NCI-H1436 treated with DMSO at 0.1 percent for 48 hours (cell line): ENCODE data around the gene DNAJB8.

Source experiments
- DNase-seq: peaks from one replicate; lab custom pipeline; 2025; lab: John Stamatoyannopoulos, UW

DNAJB8 gene

DNA sequence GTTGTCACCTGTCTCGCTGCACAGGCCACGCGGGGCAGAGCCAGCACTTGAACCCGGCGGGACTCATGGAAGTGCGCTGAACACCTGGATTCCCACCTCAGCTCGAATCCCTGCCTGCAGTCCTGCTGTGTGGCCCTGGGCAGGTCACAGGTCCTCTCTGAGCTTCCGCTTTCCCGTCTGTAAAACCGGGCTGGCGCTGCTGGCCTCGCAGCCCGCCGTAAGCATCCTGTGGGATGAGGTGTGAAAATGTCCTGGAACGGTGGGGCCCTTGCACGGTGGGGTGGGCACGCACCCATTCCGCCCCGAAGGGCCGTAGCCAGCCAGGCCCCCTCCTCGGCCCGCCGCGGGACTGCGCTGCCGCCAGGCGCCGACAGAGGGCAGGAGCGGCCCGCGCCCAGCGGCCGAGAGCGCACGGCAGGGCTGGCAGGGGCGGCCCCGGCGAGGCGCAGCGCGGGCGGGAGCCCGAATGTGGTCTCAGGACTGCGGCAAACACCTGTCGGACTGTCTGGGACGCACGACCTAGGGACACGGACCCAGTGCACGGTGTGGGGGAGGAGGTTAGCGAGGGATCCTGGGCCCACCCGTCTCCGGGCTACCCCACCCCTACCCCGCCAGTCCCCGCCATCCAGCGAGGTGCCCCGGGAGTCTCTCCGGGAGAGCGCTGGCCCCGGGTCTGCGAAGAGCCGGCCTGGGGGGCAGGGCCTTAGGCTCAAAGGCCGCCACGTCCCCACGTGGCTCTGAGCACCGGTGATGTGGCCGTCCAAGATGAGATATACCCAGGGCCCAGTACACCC, 40.4 kb downstream of the DNAJB8 start:
- DNase-seq = no peak

DNA sequence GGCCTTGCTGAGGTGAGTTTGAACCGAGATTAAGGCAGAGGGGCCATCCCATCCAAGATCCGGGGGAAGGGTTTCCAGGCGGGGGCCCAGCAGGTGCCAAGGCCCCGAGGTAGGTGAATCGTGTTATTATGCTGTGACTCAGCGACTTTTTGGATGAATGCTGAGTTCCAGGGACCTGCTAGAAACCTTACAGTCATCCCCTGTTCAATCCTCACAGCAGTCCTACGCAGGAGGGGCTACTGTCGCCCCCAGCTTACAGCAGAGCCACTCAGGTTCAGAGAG, 40.9 kb downstream of the DNAJB8 start:
- DNase-seq = no peak

DNA sequence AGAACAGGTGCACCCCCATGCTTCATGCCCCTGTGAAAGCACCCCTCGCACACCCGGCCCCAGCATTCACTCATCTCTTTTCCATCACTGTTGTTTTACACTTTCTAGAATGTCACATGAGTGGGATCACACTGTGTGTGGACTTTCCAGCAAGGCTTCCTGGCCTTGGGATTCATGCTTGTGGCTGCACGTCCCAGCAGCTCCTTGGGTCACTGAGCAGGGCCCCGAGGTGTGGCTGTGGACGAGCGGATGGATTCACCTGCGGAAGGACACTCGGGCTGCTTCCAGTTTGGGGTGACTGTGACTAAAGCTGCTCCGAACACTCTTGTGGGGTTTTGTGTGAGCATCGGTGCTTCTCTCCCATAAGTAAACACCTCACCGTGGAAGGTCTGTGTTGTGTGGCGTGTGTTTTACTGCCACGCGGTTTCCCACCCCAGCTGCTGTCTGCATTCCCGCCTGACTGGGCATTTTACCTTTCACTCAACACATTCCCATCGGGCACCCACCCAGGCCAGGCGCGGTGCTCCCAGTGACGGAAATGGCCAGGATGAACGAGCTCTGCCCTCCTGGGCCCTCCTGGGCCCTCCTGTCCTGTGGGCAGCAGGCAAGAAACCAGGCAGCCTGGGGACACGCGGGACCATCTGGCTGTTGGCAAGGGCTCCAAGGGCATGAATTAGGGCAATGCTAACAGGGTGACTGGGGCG, 41.4 kb downstream of the DNAJB8 start:
- no peak for DNase-seq

DNA sequence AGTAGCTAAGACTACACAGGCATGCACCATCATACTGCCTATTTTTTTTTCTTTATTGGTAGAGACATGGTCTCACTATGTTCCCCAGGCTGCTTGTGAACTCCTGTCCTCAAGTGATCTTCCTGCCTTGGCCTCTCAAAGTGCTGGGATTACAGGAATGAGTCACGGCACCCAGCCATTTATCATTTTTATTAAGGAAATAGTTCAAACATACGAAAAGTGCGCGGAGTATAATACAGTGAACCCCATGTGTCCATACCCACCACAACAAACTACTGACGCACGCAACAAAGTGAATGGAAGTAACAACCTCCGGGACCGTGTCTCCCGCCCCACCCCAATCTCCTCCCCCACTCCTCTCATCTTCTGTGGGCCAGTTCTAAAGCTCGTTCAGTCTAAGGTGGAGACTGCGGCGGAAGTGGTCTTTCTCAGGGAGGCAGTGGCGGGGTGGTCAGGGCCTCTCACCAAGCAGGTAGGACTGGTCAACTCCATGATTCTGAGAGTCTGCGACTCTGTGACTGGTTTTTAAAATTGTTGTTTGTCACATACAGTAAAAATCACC, 42.1 kb downstream of the DNAJB8 start:
- no peak for DNase-seq

DNA sequence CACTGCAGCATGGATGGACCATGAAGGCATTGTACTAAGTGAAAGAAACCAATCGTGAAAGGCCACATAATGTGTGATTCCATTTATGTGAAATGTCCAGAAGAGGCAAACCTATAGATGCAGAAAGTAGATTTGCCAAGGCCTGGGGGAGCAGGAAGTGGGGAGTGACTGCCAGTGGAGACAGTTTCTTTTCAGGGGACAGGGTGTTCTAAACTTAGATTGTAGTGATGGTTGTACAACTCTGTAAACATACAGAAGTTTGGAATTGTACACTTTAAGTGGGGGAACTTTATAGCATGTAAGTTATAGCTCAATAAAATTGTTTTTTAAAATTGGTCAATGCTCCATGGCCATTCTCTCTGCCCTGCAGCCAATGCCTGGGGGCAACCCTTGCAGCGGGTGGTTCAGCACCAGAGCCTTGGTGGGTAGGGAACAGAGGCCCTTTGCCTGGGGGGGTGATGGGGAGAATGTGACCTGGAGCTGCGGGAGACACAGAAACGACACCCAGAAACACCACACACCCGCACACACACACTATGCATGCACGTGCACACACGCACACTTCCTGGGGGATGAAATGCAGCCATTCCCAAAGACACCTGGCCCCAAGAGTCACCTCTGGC, 43.1 kb downstream of the DNAJB8 start:
- DNase-seq = no peak

DNA sequence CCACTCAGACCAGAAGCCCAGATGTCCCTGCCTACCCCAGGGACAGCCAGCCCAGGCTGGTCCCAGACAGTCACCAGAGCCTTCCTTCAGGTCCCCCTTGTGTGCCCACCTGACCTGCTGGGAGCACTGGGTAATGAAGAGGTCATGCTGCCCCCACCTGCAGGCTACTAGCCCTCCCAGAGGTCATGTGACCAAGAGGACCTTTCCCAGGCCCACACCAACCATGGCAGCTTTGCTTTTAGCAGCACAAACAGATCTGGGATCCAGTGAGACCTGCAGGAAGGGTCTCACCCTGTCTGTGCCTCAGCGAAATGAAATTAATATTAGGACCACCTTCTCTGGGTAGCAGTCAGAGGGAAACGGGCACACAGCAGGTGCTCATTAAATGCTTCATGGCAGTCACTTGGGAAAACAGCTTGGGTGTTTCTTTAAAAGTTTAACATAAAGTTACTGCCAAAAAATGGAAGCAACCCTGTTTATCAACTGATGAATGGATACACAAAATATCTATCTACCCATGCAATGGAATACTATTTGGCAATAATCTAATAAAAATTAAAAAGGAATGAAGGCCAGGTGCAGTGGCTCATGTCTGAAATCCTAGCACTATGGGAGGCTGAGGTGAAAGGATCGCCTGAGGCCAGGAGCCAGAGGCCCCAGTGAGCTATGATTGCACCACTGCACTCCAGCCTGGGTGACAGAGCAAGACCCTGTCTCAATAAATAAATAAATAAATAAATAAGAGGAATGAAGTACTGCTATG, 43.7 kb downstream of the DNAJB8 start:
- no peak for DNase-seq

DNA sequence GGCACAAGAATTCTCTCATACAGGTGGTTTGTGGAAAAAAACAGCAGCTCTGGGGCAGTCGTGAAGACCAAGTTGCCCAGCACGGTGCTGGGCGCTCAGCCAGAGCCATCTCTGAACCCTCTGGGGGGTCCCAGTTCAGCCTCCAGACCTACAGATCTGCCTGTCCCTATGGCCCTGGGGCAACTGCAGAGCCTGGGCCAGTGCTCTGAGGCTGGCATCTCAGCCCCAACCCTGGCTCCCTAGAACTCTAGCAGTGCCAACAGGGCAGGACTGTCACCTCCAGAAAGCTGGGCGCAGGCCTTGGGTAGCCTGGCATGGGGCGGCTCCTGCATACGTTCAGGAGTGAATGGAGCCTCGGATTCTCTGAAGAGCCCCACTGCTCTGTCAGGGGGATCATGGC, 44.7 kb downstream of the DNAJB8 start:
- DNase-seq = no peak

DNA sequence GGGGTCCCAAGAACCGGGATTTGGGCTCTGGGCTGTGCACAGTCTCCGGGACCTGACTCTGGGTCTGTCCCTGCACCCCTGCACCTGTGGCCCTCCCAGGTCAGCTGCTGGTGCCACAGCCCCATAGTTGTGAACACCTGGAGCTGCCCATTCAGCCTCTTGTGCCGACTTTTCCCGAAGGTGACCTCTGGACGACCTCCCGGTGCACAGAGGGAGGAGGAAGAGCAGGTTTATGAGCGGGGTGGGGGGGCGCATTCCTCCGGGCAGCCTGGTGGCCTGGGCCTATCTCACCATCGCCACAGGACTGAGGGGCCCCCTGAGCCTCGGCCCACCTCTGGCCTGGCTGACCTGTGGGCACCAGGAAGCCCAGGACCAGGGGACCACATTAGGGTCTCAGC, 45.3 kb downstream of the DNAJB8 start:
- DNase-seq = no peak

DNA sequence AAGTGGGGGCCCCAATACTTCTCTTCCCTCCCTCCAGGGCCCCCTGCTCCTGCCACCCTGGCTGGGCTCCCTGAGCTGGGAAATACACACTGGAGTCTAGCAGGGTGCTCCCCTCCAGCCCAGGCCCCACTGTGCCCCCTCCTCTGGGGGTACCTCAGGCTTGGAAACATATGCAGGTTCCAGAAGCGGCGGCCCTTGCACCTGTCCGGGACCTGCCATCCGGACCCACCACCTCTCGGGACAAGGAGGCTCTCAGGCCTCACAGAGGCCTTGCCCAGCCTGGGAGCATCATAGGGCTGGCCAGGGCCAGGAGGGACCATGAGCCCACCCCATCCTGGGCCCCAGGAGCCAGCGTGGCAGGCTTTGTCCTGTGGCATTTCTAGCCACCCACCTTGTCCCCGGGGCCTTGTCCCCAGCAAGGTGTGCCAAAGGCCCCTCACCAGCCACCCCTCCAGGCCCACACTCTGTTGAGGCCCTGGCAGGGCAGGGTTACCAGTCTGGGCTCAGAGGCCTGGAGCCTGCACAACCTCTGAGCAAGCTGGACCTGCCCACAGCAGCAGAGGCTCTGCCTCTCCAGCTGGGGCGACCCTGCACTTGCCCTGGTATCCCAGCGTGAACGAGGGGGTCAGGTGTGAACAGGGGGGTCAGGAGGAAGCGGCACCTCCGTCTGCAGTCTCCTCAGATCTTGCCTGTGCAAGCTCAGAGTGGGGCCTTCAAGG, 45.8 kb downstream of the DNAJB8 start:
- no peak for DNase-seq

DNA sequence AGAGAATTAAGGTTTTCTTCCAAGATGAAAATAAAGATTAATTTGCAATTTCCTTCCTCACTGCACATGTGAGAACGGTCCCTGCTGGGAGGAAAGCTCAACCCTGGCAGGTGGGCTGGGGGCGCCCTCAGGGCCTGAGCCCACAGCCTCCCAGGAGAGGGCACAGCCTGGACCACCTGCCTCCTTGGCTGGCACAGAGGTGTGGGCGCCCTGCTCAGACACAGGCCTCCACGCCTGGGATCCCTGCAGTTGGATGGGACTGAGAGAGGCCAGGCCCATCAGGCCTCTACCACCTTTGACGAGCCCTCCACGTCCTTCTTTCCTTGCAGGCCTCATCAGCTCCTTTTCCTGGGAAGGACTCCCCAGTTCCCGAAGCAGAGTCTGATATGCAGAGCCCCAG, 46.4 kb downstream of the DNAJB8 start:
- DNase-seq = no peak

DNA sequence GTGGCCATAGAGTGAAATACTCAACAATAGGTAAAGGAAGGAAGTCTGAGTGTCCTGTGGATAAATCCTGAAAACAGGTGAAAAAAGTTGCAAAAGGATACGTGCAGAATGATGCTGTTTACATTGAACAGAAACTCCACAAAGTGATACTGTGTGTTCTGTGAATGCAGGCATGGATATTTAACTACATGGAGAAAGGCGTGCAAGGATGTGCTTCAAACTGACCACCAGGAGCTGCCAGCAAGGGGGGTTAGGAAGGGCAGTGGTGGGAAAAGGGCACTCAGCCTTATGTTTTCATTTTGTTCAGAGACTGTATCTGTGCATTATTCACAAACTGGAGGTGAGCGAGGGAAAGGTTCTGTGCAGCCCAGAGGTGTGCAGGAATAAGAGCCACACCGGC, 47.4 kb downstream of the DNAJB8 start:
- DNase-seq = no peak

DNA sequence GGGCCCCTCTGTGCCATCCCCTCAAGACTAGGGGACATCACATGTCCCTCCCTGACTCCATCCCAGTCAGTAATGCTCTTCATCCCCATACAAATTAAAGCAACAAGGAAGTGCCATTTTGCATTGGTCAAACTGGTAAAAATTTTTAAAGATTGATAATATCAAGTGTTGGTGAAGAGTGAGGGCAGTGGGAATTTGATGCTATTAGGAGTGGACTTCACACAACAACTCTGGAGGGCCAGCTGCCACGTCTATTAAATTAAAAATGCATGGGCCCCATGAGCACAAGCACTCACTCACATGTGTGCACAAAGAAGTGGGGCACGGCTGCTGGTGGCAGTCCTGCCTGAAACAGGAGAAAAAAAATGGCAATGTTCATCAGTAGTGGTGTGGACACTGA, 47.8 kb downstream of the DNAJB8 start:
- DNase-seq = no peak

DNA sequence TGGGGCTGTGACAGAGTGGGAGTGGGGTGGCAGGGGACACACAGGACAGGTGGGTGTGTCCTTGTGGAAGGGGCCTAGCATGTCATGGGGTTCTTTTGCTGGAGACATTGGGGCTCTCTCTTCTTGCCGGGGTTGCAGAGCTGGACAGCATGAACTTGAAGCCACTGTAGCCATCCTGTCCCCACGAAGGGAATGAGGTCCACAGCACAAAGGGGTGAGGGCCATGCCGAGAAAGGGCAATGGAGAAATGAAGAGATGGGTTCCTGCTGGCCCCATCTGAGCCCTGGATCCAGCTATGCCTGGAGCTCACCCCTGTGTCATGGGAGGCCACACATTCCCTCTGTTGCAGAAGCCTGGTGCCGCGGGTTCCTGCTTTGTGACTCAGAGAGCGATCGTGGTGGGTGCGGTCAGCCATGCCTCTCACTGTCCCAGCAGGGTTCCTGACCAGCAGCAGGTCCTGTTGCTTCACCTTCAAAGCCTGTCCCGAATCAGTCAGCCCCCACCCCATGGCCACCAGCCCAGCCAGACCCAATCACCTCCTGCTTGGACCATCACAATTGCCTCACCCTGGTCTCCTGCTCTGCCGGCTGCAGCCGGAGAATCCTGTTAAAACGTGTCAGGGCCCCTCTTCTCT, 50.0 kb downstream of the DNAJB8 start:
- DNase-seq = no peak

DNA sequence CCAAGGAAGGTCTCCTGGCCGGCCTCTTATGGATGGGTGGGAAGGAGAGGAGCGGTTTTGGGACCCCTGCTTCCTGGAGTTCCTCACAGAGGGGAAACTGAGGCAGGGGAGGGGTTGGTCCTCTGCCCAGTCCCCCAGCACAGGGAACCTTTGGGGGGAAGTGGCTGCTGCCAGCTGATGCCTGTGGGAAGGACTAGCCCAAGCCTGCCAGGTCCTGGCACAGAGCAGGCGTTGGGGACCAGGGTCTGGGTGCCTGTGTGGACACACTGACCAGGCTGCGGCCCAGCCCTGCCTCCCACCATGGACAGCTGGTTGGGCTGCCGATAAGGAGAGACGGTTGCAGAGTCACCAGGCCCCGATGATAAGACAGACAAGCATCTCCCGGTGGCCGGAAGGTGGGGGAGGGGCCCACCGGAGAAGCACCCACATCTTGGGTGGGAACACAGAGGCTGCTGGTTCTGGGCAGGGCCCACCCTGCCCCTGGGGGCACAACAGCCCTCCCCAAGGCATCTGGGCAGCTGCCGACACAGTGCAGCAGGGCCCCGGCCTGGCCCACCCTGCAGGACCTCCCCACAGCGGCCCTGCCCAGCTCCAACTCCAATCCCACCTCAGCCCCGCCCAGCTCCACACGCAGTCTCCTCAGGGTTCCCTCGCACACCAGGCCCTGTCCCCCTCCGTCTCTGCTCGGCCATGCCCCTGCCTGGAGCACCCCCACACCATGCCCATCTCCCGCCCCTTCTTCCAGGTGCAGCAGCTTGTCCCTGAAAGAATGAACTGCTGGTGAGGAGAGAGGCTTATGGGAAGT, 50.7 kb downstream of the DNAJB8 start:
- no peak for DNase-seq

DNA sequence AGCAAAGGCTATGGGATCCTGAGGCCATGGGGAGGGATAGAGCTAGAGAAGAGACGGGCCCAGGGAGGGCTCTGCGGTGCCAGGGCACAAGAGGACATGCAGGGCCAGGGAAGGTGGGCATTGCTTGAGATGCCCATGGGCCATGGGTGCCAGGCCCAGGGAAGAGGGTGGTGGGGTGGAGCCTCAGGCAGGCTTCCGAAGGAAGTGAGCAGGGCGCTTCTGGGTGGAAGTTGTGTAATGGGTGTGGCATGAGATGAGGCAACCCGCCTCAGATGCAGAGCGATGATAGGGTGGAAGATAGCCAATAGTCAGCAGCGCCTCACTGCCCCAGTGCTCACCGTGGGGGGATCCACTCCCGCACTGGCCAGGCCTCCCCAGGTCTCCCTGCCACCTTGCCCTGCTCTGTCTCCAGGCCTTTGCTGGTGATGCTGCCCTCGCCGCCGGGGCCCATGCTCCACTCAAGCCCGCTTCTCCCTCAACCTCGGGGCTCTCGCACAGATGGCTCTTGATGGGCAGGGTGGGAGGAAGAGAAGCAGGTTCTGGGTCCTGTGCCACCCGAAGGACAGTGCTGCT, 51.4 kb downstream of the DNAJB8 start:
- DNase-seq = no peak

DNA sequence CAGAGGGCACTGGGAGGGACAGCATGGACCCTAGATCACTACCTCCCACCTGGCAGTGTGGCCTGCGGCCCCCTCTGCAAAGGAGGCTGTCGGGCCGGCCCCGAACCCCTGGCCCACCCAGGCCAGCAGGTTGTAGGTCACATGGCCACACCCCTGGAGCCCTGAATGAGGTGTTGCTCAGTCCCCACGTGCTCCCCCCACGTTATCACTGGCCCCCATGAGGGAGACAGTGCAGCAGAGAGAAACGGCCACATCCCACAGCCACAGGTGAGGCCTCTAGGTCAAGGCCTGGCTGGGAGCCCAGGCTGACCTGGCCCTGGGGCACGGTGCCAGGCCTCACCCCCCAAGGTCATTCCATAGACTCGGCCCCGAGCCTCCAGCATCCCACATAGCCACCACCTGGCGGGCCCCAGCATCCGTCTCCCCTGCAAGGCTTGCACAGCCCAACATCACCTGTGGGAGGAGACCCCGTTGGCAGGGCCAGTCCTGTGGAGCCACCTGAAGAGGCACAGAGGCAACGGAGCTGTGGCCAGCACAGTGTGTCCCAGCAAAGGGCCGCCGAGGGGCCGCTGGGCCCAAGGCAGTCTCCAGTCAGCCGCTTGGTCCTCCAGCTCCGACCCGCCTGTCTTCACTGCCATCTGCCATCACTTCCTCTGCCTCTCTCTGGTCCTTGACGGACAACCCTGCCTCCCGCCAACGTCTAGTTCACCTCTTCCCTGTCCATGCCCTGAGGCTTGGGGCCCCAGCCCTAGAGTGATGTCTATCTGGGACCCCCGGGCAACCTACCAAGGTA, 53.1 kb downstream of the DNAJB8 start:
- DNase-seq = no peak

DNA sequence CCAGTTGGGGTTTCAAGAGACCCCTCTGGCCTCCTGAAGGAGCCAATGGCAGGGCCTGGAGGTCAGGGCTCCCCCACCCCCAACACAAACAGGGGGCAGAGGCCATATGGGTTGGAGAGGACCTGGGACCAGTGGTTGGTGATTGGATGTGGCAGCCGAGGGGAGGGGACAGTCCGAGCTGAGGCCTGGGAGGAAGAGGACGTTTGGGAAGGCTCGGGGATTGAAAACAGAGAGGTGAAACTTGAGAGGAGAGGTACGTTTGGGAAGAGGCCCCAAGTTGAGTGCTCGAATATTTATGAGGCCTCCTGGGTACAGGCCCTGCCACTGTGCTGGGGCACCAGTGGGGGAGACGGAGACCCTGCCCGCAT, 53.7 kb downstream of the DNAJB8 start:
- no peak for DNase-seq
